Right ventricle myocardium inferior (tissue), 1 donor: Measurements from ENCODE around the gene FABP6. TPM values are rescaled to one million over a fixed set of nuclear protein-coding genes. Genes with fewer than 3 reads are reported as not detected.
"Not testable (repeated sequence)": the region's sequence is repeated elsewhere in the genome, so short reads cannot be mapped to it uniquely, and the experiment has no call there.

Experiments
- ATAC-seq: fragments of 200-7000 bp; cut with Tn5 transposase; one replicate; pipeline ENCODE4 v1.9.1; 2020; ENCODE audit warnings: mild to moderate bottlenecking, moderate library complexity
- DNase-seq: peaks from one replicate; pipeline ENCODE4 v3.0.0; 2021; ENCODE audit errors: missing footprints
- intact Hi-C: fragments of 100-400 bp; cut with DNase I; formaldehyde crosslinking; loops from one replicate; pipeline ENCODE4 v1.11.0; 2022
- long read RNA-seq: library from polyadenylated mRNA; unstranded; transcript quantifications from one replicate; pipeline ENCODE4 v2.0.0, GENCODE V29; 2021
- total RNA-seq: library from RNA; stranded (reverse); fragmentation: NEBNext Ultra II Directional; extraction: Animal tissue kit (Norgen Biotek cat#: 25700); gene quantifications from one replicate; pipeline ENCODE4 v1.2.1, GENCODE V29; 2021
- donor health status: DM: no; HTN: yes; CAD: no; lungs with severe emphysema.

The FABP6 gene
- 3.5 TPM for total RNA-seq
- long read RNA-seq, partial matches to known transcripts: 2 of 2 reads
- long read RNA-seq, other reads (novel, unspliced or antisense): 0 of 2 reads

DNA sequence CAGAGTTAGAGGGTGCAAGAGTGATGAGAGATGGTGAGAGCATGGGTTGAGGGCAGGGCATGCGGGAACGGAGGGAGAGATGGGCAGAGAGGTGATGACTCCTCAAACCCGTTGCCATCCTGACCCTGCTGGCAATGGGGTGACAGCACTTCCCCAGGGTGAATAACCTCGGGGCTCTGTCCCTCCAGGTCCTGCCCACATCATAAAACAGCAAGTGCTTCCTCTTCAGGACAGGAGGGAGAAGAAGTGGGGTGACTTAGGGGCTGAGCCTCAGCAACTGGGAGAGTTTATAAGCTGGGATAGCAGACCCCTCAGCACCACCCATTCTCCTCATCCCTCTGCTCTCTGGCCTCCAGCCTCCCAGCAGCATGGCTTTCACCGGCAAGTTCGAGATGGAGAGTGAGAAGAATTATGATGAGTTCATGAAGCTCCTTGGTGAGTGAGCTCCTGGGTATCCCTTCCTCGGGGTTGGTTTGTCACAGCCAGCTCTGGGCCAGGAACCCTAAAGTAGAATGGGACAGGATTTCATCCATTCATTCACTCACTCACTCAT is at the start of gene FABP6:
TSS of gene FABP6 (plus strand) at position 317 of the 553 bp plus-strand sequence. CDS start at position 369, 52 bp downstream.
- no peak for DNase-seq
- no peak for ATAC-seq
- intact Hi-C loops: no loop called here

GRCh38 chr5:160180931-160181330 is 48.4 kb upstream of the FABP6 start:
- intact Hi-C loops: no loop called here
- no peak for ATAC-seq
- DNase-seq: no peak

DNA sequence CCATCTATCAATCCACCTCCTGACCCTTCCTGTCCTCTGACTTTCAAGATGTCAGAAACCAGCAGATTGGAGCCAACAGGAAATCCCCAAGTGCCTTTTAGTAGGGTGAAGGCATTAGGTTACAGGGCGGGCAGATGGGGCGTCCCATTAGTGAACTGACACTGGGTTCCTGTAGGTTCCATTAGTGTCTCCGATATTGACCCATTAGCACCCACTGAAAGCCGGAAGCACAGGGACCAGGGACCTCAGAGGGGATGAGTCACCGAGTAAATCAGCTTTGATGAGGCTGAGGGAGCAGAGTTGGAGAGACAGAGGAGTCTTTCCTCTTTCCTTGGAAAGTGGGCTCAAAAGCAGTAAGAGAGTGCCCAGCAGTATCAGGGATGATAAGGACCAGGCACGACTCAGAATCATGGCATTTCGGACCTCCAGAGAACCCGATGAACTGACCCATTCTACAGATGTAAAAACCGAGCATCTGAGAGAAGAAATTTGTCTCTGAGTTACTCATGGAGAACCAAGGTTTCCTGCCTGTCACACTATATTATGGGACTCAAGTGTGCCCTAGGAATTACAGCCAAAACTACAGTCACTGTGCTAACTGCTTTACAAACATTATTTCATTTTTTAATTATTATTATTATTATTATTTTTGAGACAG is 47.2 kb upstream of the FABP6 start:
- intact Hi-C loops: no loop called here
- no peak for DNase-seq
- no peak for ATAC-seq

DNA sequence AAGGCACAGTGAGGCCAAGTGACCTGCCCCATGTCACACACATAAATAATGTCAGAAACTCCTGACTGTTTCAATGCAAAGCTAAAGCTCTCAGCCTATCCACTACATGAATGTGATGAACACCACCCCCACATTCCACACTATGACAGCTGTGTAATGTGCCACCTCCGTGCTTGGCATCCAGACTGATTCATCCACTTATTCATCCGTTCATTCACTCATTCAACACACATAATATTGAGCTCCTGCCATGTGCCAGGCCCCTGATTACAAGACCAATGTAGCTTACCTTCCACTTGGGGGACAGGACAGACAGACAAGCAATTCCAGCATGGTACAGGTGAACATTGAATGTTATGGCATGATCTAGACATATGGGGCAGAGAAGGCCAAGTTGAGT is 46.2 kb upstream of the FABP6 start:
- intact Hi-C loops: no loop called here
- no peak for ATAC-seq
- DNase-seq: no peak

DNA sequence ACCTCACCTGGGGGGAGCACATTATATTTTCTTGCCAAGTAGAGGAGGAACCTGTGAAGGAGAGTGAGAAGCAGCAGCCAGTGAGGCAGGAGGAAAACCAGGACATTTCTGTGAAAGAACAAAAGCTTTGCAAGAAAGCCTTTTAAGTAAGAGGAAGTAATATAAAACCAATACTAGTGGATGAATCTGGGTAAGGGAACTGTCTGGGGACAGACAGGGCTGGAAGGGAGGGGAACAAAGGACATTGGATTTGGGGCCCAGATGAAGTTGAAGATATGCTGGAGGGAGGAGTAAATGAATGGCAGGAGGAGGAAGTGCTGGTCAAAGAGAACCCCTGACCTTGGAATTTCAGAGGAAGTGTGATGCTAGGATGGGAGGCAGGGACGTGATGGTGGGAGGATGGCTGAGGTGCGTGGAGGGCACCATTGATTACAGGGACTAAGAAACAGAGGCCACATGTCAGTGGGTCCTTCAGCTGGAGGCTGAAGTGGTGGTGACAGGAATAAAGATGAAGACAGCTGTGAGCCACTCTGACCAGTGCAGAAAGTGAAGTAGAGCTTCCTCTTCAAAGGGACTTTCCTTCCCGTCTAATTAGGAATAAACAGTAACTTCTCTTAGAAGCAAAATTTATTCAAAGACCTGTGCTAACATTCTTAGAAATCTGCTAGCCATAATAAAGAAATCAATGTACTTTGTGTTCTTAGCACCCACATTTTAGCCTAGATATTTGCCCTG is 43.5 kb upstream of the FABP6 start:
- intact Hi-C loops: no loop called here
- ATAC-seq (no peak), DNase-seq (no peak)

DNA sequence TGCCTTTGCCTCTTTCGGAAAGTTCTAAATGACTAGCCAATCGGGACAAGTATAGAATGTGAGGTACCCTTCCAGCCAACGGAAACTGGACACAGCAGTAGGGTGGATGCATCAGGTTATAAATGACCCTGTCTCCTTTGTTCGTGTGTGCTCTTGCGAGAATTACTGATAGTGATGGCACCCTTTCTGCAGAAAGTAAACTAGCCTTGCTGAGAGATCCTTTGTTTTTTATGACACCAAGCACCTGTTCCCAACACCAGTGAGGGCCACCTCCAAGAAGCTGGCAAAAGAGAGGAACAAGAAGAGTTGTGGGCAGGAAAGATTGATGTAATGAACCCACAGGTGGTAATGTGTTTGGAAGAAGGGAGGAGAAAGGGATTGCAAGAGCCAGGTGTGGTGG is 42.8 kb upstream of the FABP6 start:
- intact Hi-C loops: no loop called here
- no peak for ATAC-seq
- DNase-seq: no peak

- ATAC-seq: no peak
- DNase-seq: no peak
- intact Hi-C loops: no loop called here
These were observed 42.2 kb upstream of the FABP6 start for GRCh38 chr5:160187091-160187490.

GRCh38 chr5:160188141-160189015 is 40.9 kb upstream of the FABP6 start:
- ATAC-seq: peak; percentile 91
- DNase-seq: peak; percentile 86
- intact Hi-C loops: no loop called here

GRCh38 chr5:160192424-160192823 is 36.9 kb upstream of the FABP6 start:
- ATAC-seq: no peak
- no peak for DNase-seq
- intact Hi-C loops: no loop called here

DNA sequence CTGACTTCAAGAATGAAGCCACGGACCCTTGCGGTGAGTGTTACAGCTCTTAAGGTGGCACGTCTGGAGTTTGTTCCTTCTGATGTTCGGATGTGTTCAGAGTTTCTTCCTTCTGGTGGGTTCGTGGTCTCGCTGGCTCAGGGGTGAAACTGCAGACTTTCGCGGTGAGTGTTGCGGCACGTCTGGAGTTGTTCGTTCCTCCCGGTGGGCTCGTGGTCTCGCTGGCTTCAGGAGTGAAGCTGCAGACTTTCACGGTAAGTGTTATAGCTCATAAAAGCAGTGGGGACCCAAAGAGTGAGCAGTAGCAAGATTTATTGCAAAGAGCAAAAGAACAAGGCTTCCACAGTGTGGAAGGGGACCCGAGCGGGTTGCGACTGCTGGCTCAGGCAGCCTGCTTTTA is 36.2 kb upstream of the FABP6 start:
- intact Hi-C loops, DNase-seq, ATAC-seq: not testable (repeated sequence)

DNA sequence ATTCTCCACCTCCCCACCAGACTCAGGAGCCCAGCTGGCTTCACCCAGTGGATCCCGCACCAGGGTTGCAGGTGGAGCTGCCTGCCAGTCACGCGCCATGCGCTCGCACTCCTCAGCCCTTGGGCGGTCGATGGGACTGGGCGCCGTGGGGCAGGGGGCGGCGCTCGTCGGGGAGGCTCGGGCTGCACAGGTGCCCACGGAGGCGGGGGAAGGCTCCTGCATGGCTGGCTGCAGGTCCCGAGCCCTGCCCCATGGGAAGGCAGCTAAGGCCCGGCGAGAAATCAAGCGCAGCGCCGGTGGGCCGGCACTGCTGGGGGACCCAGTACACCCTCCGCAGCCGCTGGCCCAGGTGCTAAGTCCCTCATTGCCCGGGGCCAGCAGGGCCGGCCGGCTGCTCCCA is 35.5 kb upstream of the FABP6 start:
- DNase-seq, intact Hi-C loops, ATAC-seq: not testable (repeated sequence)

- peak; percentile 37 for ATAC-seq
- intact Hi-C loops: loop anchor here (2.0 to 5.0 kb wide), 2 partner anchors 80 to 193 kb away; partner anchors contain the start of gene PWWP2A
- DNase-seq: no peak
These were observed 31.8 kb upstream of the FABP6 start for GRCh38 chr5:160197341-160198144.

GRCh38 chr5:160198146-160198545 is 31.2 kb upstream of the FABP6 start:
- intact Hi-C loops: loop anchor here (2.0 to 5.0 kb wide), 2 partner anchors 81 to 193 kb away; partner anchors contain the start of gene PWWP2A
- DNase-seq: no peak
- no peak for ATAC-seq

DNA sequence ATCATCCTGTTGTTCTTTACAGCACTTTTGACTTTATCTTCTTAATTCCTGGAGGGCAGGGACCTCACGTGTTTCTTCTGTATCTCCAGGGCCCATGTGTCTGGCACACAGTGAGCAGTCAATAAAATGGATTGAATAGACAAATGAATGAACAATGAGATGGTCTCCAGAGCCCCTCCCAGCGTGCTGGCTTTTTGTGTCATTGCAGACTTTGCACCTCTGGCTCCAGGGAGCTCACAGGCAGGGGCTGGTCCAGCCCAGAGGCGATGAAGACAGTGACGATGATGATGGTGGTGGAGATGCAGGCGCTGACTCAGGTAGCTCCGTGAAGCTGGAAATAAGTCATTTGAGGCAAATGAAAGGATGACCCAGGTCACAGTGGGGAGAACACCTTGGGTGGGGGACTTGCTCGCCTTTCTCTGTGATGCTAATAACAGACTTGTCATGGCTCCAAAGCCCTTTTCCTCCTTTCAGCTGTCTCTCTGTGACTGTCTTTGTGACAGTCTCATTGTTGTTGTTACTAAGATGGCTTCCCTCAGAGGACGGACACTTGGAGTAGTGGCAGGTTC is 30.4 kb upstream of the FABP6 start:
- ATAC-seq (no peak), DNase-seq (no peak)
- intact Hi-C loops: loop anchor here (1.0 to 5.0 kb wide), 3 partner anchors 82 to 192 kb away; partner anchors contain the start of gene PWWP2A

- peak; percentile 89 for DNase-seq
- peak; percentile 95 for ATAC-seq
- intact Hi-C loops: loop anchor here (1.0 to 5.0 kb wide), 3 partner anchors 82 to 191 kb away; partner anchors contain the start of gene PWWP2A
These were observed 29.8 kb upstream of the FABP6 start for GRCh38 chr5:160199410-160199911.

DNA sequence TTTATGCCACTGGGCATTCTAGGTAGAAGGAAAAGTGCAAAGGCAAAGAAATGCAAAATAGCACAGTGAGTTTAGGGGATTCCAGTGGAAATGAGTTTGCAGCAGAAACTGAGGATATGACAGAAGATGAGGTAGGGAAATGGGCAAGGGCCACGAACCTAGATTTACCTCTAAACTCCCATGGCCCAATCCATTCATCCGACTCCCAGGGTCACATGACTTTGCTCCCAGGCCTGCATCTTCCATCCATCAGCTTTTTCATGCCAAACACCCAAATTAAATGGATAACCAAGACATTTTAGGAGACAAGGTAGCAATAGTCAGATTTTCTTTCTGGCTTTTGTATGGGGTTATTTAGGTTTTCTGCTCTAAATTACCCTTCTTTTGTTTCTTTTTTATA is 22.2 kb upstream of the FABP6 start:
- DNase-seq (no peak), ATAC-seq (no peak)
- intact Hi-C loops: no loop called here

- intact Hi-C loops: no loop called here
- DNase-seq: no peak
- no peak for ATAC-seq
These were observed 19.4 kb upstream of the FABP6 start for GRCh38 chr5:160209917-160210316.
